GM12872 (cell line): ENCODE results near the gene FXYD5.

Experiments
- TF ChIP-seq, protein P1 (sequence below): IDR thresholded peaks from 3 replicates; pipeline ENCODE4 v1.5.1; 2011; ENCODE audit warnings: low read depth, mild to moderate bottlenecking, low read length, moderate library complexity; ENCODE audit not compliant: insufficient read depth

FXYD5 gene

DNA sequence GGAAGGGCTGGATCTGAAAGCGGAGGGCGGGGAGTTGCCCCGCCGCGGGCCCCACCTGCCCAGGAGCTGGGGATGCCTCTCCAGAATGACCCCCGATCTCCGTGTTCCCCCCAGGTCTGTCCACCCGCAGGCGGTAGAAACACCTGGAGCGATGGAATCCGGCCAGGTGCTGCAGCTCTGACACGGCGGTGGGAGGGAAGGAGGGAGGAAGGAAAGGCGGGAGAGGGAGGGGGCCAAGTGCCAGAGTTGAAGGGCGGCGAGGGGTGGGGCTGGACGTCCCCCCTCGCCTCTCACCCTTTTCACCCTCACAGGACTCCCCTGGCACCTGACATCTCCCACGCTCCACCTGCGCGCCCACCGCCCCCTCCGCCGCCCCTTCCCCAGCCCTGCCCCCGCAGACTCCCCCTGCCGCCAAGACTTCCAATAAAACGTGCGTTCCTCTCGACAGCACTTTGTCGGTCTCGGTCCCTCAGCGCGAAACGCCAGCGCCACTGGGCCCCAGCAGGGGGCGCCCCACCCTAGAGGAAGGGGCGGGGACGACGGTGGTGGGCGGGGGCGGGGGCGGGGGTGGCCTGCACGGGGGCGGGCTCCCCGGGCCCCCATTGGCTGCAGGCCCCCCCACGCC is 11.8 kb upstream of the FXYD5 start:
- TF ChIP-seq, protein P1, sequence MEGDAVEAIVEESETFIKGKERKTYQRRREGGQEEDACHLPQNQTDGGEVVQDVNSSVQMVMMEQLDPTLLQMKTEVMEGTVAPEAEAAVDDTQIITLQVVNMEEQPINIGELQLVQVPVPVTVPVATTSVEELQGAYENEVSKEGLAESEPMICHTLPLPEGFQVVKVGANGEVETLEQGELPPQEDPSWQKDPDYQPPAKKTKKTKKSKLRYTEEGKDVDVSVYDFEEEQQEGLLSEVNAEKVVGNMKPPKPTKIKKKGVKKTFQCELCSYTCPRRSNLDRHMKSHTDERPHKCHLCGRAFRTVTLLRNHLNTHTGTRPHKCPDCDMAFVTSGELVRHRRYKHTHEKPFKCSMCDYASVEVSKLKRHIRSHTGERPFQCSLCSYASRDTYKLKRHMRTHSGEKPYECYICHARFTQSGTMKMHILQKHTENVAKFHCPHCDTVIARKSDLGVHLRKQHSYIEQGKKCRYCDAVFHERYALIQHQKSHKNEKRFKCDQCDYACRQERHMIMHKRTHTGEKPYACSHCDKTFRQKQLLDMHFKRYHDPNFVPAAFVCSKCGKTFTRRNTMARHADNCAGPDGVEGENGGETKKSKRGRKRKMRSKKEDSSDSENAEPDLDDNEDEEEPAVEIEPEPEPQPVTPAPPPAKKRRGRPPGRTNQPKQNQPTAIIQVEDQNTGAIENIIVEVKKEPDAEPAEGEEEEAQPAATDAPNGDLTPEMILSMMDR: peak; percentile 59

GRCh38 chr19:35143231-35143715 is 11.3 kb upstream of the FXYD5 start, which contains the start of gene FXYD7:
Gene FXYD7 (plus strand): TSS chr19:35143255. CDS start chr19:35143334, 79 bp downstream.
- TF ChIP-seq, protein P1: no peak

- TF ChIP-seq, protein P1: no peak
Measured at GRCh38 chr19:35143818-35144217, 10.7 kb upstream of the FXYD5 start.

DNA sequence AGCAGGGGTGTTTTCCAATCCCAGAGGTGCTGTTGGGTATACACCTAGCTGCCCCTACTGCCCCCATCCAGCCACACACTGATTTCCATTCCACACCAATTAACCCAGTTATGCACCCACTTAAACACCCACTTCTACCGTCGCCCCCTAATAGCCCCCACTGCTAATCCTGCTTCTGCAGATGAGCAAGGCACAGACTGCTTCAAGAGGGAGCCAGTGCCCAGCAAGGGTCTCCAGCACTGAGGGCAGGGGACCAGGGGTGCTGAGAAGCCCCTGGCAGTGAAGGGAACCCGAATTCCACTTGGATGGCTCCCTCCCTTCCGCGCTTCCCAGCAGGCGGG is 10.3 kb upstream of the FXYD5 start:
- TF ChIP-seq, protein P1: no peak

DNA sequence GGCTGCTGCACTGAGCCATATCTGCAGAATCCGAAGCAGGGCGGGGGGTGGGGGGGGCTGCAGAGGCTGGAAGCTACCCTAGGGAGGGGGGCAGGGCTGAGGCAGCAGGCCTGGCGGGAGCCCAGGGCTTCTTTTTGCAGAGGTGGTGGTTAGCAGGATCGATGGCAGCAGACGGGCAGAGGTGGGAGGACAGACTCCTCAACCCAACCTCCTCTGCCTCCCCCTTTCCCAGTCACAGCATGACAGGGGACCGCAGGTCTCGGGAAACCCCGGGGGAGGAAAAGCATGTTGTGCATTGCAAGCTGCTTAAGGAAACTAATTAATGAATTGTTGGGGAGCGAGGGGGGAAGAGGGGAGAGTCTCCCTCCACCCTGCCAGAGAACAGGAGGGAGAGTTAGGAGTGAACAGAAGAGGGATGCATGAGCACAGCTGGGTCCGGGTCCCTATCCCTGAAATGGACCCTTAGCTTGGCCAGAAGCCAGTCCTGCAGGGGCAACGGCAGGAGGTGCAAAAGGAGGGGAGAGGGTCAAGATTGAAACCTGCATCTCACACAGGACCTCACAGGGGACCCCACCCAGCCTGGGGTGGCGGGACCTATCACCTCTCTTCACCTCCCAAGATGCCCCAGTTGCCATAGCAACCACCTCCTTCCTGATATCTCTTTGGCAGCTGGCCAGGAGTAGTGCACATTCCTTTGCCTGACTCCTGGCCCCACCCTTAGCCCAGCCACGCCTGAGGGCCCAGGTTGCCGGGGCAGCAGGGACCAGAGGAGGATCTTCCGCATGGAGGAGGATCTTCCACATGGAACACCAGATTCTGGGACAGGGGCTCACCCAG is 9.7 kb upstream of the FXYD5 start:
- TF ChIP-seq, protein P1: no peak

DNA sequence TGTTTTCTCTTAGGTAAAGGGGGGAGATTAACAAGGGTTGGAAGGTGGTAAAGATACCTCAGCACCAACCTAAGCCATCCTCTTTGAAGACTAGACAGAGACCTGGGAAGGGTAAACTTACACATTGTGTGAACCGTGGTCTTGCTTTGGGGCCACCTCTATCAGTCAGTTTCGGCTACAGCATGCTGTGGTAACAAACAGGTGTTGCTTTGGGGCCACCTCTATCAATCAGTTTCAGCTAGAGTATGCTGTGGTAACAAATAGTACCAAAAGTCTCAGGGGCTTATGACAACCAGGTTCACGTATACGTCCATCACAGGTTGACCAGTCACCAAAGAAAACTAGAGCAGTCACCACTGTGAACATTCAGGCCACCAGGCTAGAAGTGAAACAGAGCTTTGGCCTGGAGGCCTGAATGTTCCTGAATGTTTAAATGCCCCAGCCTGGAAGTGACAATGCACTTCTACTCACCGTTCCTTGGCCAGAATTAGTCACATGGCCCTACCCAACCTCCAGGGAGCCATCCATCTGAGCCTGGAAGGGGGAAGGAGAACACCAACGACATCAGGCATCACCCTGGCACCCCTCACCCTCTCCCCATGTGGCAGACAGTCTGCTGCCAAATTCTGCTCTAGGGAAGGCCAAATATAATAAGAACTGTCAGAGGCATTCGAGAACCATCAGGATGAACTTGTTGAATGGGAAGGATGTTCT is 7.6 kb upstream of the FXYD5 start:
- TF ChIP-seq, protein P1: no peak

DNA sequence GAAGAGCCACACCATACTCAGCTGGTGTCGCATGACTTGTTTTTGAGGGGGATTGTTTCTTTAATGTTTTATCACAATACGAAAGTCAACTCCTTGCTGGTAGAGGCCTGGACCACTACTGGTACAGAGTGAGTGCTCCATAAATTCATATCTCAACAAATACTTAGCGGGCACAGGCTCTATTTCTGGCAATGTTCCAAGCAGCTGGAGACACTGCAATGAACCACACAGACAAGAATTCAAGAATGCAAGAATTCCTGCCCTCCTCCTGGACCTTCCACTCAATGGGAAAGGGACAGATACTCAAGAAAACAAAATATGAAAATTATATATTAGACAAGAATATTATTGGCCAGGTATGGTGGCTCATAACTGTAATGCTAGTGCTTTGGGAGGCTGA is 5.1 kb upstream of the FXYD5 start:
- TF ChIP-seq, protein P1: no peak
